HEK293T (cell line): Measurements from ENCODE around the gene ITGB2.

Experiments used
- CTCF ChIA-PET: fragments of 350-600 bp; formaldehyde crosslinking; extraction: SDS; loops from one replicate; lab custom pipeline; 2021; ENCODE audit warnings: antibody characterized with exemption, inconsistent platforms; lab: Yijun Ruan, JAX
- POLR2A ChIA-PET: fragments of 350-600 bp; formaldehyde crosslinking; extraction: SDS; loops from one replicate; lab custom pipeline; 2020; ENCODE audit warnings: antibody characterized with exemption, inconsistent platforms; lab: Yijun Ruan, JAX
- DNase-seq: peaks from one replicate; pipeline ENCODE4 v3.0.0; 2012; ENCODE audit warnings: mixed read lengths; ENCODE audit errors: extremely low spot score
- ARNT ChIP-seq: fragments of 450-650 bp; IDR thresholded peaks from 2 replicates; pipeline ENCODE4 v1.6.1; 2017; ENCODE audit warnings: mild to moderate bottlenecking
- BHLHE40 ChIP-seq: fragments of 450-650 bp; IDR thresholded peaks from 2 replicates; pipeline ENCODE4 v1.6.1; 2016; ENCODE audit warnings: mild to moderate bottlenecking, moderate library complexity, borderline replicate concordance
- CTBP1 ChIP-seq: fragments of 450-650 bp; IDR thresholded peaks from 2 replicates; pipeline ENCODE4 v1.6.1; 2016; ENCODE audit warnings: borderline replicate concordance
- ELF4 ChIP-seq: fragments of 450-650 bp; IDR thresholded peaks from 2 replicates; pipeline ENCODE4 v1.6.1; 2017; ENCODE audit warnings: antibody characterized with exemption
- FOXA1 ChIP-seq: fragments of 450-650 bp; IDR thresholded peaks from 2 replicates; pipeline ENCODE4 v1.6.1; 2016; ENCODE audit warnings: mild to moderate bottlenecking
- FOXK2 ChIP-seq: fragments of 450-650 bp; IDR thresholded peaks from 2 replicates; pipeline ENCODE4 v1.6.1; 2016; ENCODE audit warnings: mild to moderate bottlenecking
- FOXM1 ChIP-seq: fragments of 450-650 bp; IDR thresholded peaks from 2 replicates; pipeline ENCODE4 v1.6.1; 2017; ENCODE audit warnings: mild to moderate bottlenecking, borderline replicate concordance
- HDGF ChIP-seq: fragments of 450-650 bp; IDR thresholded peaks from 2 replicates; pipeline ENCODE4 v1.6.1; 2017; ENCODE audit warnings: antibody characterized with exemption, borderline replicate concordance
- L3MBTL2 ChIP-seq: fragments of 450-650 bp; conservative IDR thresholded peaks from 2 replicates; pipeline ENCODE4 v1.6.1; 2016; ENCODE audit warnings: mild to moderate bottlenecking
- LEF1 ChIP-seq: fragments of 450-650 bp; IDR thresholded peaks from 2 replicates; pipeline ENCODE4 v1.6.1; 2017; ENCODE audit warnings: mild to moderate bottlenecking, borderline replicate concordance
- NFRKB ChIP-seq: fragments of 450-650 bp; IDR thresholded peaks from 2 replicates; pipeline ENCODE4 v1.6.1; 2016; ENCODE audit warnings: mild to moderate bottlenecking, moderate library complexity
- SP1 ChIP-seq: fragments of 450-650 bp; IDR thresholded peaks from 2 replicates; pipeline ENCODE4 v1.6.1; 2017
- SUZ12 ChIP-seq: fragments of 450-650 bp; IDR thresholded peaks from 2 replicates; pipeline ENCODE4 v1.6.1; 2016; ENCODE audit warnings: mild to moderate bottlenecking
- TARDBP ChIP-seq: fragments of 450-650 bp; IDR thresholded peaks from 2 replicates; pipeline ENCODE4 v1.6.1; 2016
- ZNF384 ChIP-seq: fragments of 450-650 bp; IDR thresholded peaks from 2 replicates; pipeline ENCODE4 v1.6.1; 2016
- TF ChIP-seq, protein P1 (sequence below): fragments of 450-650 bp; IDR thresholded peaks from 2 replicates; pipeline ENCODE4 v1.6.1; 2016

The ITGB2 gene

DNA sequence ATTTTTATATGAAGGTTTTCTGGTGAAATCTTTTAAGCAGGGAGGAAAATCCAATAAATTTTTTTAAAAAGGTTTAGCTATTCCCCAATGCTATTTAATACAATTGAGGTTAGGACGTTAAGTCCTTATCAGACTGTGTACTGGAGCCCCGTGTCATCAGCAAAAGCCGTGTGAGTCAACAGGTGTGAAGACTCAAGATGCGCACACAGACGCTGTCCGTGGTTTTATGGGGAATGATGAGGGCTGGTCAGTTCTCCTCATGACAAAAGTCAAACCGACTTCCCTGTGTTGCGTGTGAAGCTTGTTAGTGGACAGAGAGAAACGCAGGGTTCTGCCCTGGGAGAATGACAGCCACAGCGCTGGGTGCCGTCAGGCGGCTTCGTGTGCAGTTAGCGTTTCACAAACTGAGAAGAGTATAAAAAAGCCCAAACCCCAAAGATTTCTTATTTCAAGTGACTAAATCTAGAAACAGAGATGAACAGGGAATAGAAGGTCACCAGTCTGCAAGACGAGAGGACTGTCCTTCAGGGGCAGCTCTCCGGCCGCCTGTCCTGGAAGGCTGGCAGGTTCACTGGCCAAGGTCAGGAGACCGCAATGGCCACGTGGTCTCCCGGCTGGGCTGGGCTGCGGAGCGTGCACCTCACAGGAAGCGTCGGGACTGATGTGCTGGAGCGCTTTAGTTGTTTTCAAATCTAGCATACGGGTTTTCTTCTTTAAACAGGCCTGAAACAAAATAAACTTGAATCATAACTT is 69.6 kb downstream of the ITGB2 start:
- ChIA-PET POLR2A (interaction anchor here (1.4 kb wide), 1 partner anchor 23 kb away, joined by 3 read pairs; the partner anchor contains the start of gene PTTG1IP), CTCF (no interaction called here)
- DNase-seq = no peak
- TF ChIP-seq FOXA1 (no peak), FOXM1 (no peak), LEF1 (no peak), L3MBTL2 (no peak), BHLHE40 (no peak), ELF4 (no peak), TARDBP (no peak), SP1 (no peak), SUZ12 (no peak), ARNT (no peak), FOXK2 (no peak), NFRKB (no peak), HDGF (no peak), ZNF384 (no peak)
- TF ChIP-seq, protein P1, sequence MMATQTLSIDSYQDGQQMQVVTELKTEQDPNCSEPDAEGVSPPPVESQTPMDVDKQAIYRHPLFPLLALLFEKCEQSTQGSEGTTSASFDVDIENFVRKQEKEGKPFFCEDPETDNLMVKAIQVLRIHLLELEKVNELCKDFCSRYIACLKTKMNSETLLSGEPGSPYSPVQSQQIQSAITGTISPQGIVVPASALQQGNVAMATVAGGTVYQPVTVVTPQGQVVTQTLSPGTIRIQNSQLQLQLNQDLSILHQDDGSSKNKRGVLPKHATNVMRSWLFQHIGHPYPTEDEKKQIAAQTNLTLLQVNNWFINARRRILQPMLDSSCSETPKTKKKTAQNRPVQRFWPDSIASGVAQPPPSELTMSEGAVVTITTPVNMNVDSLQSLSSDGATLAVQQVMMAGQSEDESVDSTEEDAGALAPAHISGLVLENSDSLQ = no peak

DNA sequence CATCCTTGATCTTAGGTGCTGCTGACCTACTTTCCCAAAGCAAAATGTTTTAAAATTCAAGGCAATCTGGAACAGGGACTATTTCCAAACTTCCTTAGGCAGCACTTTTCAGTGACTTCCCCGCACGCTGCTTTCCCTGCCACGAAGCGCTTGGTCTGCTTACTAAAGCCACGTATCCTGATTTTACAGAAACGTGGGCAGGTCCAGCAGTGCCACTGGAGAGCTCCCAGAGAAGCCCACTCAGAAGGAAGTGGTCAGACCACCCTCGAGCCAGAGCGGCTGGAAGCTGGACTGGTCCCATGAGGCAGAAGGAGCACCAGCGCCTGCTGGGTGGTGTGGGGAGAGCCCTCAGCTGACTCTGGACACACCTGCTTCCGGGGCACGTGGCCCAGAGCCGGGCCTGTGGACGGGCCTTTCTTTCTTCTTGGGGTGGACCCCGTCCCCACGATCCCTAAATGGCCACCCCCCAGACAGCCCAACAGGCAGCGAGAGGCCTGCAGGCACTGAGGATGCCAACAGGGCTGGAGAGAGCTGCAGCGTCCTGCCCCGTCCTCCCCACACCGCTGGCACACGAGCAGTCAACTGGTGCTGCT is 70.4 kb downstream of the ITGB2 start:
- ChIA-PET POLR2A (interaction anchor here (1.4 kb wide), 1 partner anchor 23 kb away, joined by 3 read pairs; the partner anchor contains the start of gene PTTG1IP), CTCF (no interaction called here)
- TF ChIP-seq HDGF = no peak
- no peak for TF ChIP-seq SP1
- TF ChIP-seq FOXK2 = no peak
- no peak for TF ChIP-seq FOXM1
- TF ChIP-seq NFRKB = no peak
- TF ChIP-seq ELF4 = no peak
- TF ChIP-seq FOXA1 = no peak
- no peak for TF ChIP-seq ZNF384
- TF ChIP-seq ARNT = no peak
- no peak for TF ChIP-seq LEF1
- TF ChIP-seq, protein P1 = no peak
- TF ChIP-seq TARDBP = no peak
- TF ChIP-seq SUZ12 = no peak
- TF ChIP-seq CTBP1 = no peak
- no peak for DNase-seq

DNA sequence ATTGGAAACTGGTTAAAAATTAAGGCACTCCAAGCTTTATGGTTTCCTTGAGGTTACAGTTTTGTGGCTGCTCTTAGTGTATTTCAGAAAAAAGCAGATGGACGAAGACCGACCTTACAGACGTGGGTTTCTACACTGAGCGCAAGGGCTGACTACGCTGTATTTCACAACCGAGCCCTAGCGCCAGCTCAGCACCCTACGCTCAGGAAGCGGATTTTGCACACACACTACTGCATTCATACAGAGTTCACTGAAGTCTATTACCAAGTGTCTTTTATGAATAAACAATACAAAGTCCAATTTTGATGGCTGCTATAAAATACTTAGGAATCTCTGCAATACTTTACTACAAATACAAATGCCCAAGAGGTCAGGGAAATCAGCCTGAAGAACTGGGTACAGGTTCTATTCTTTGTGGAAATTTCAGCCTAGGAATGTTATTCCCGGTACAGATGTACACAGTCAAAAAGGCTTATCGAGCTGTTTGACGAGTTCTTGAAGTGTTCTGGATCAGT is 71.0 kb downstream of the ITGB2 start:
- CTCF ChIA-PET = no interaction called here
- DNase-seq = no peak
- TF ChIP-seq ELF4 (no peak), FOXM1 (no peak), TARDBP (no peak), CTBP1 (no peak), ARNT (no peak), L3MBTL2 (no peak), BHLHE40 (no peak), NFRKB (no peak)
- POLR2A ChIA-PET = interaction anchor here (1.4 kb wide), 1 partner anchor 24 kb away, joined by 3 read pairs; the partner anchor contains the start of gene PTTG1IP

DNA sequence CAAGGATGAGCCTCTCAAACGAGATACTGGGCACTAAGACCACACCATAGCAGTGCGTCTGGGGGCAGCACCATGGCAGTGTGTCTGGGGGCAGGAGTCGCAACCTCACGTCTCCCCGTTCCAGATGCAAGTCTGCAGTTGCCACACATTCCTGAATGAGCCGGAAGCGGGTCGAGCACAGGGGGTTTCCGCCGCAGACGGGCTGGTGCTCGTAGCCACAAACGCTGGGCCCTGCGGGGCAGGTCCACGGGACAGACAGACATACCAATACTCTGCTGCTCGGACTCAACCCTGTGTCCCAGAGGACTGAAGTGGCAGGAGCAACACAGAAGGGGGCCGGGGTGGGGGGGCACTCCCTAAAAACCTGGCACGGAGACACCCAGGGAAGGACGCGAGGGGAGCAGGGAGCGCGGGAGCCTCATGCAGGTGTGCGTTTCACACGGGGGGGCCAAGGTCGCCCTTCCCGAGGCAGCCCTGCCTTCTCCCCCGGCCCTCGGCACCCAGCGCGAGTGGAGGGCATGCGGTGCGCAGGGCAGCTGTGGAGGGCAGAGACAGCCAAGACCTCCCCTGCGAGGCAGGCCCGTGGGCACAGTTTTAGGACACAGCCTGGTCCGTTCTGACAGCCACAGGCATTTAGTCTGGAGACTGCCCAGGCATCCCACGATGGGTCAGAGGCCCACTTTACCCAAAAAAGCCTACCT is 71.7 kb downstream of the ITGB2 start:
- TF ChIP-seq FOXA1 = no peak
- no peak for TF ChIP-seq CTBP1
- no peak for TF ChIP-seq ARNT
- TF ChIP-seq ZNF384 = no peak
- no peak for TF ChIP-seq NFRKB
- no peak for TF ChIP-seq ELF4
- no peak for TF ChIP-seq FOXK2
- TF ChIP-seq BHLHE40 = no peak
- TF ChIP-seq FOXM1 = no peak
- TF ChIP-seq SP1 = no peak
- TF ChIP-seq, protein P1 = no peak
- no peak for TF ChIP-seq HDGF
- no peak for TF ChIP-seq TARDBP
- TF ChIP-seq LEF1 = no peak
- TF ChIP-seq L3MBTL2 = no peak
- no peak for TF ChIP-seq SUZ12
- CTCF ChIA-PET = no interaction called here
- POLR2A ChIA-PET = no interaction called here
- DNase-seq = no peak

DNA sequence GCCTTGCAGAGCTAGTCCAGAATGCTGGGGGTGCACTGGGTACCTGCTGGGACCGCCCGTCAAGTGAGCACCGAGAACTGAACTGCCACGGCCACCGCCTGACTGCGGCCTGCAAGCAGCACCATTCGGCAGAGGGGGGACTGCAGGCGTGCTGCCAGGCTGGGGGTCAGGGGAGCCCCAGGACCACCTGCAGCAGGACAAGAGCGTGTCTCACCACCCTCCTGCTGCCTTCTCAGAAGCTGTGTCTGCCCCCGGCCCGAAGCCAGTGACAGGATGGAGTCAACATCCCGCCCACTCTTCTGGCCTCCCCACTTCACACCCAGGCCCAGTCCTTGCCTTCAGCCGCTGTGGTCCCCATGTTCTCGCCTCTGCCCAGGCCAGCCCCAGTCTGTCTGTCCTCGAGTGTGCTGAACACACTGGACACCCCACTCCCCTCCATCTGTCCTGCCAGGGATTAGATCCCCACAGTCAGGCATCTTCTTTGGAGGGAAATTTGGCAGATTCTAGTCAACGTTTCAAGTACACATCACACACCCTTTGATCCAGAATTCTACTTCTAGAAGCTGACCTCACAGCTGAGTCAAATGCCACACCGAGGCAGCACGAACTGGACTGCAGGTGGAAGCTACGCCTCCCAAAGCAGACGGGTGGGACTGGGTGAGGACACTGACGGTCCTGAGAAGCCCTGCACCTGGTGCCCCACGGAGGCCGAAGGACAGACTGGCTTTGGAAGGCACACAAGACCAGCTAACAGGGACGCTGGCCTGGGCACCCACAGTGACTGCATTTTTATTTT is 73.2 kb downstream of the ITGB2 start:
- no peak for TF ChIP-seq TARDBP
- no peak for DNase-seq
- ChIA-PET CTCF (no interaction called here), POLR2A (interaction anchor here (1.3 kb wide), 1 partner anchor 46 kb away, joined by 4 read pairs; the partner anchor contains the start of gene UBE2G2)
